Small intestine (tissue), 7 donors: Measurements from ENCODE around the gene DPP6. TPM values are rescaled to one million over a fixed set of nuclear protein-coding genes. Genes with fewer than 3 reads are reported as not detected.

ENCODE experiments used
- DNase-seq, 2 donors: peaks; one replicate each; pipeline versions ENCODE4 v3.0.0 to v3.0.0-alpha.2; 2013
- FAIRE-seq: peaks from 2 replicates; lab custom pipeline; 2012; peaks lifted over from hg19 to GRCh38; lab: Jason Lieb, UNC
- H3K27ac ChIP-seq, 3 donors: one replicate each; pipeline ENCODE4 v1.5.1; 2013; ENCODE audit warnings: low read length in 2 of 3, mild to moderate bottlenecking in 2 of 3, control low read depth in 1 of 3, inconsistent platforms in 1 of 3, low read depth in 1 of 3, moderate library complexity in 1 of 3
- H3K27me3 ChIP-seq, 3 donors: one replicate each; pipeline ENCODE4 v1.6.1; 2013; ENCODE audit warnings: low read length in 3 of 3, inconsistent platforms in 1 of 3; ENCODE audit not compliant: control insufficient read depth in 3 of 3, insufficient read depth in 3 of 3
- H3K36me3 ChIP-seq, 3 donors: one replicate each; pipeline ENCODE4 v1.6.1; 2013; ENCODE audit warnings: low read length in 3 of 3, inconsistent platforms in 1 of 3, low read depth in 1 of 3, mild to moderate bottlenecking in 1 of 3, moderate library complexity in 1 of 3; ENCODE audit not compliant: control insufficient read depth in 3 of 3, insufficient read depth in 2 of 3
- H3K4me1 ChIP-seq, 3 donors: one replicate each; pipeline ENCODE4 v1.6.1; 2013; ENCODE audit warnings: low read length in 2 of 3, inconsistent platforms in 1 of 3, low read depth in 1 of 3, mild to moderate bottlenecking in 1 of 3, moderate library complexity in 1 of 3; ENCODE audit not compliant: control insufficient read depth in 3 of 3, insufficient read depth in 2 of 3
- H3K4me3 ChIP-seq, 3 donors: one replicate each; pipeline ENCODE4 v1.5.1; 2013; ENCODE audit warnings: low read length in 3 of 3, control low read depth in 1 of 3, inconsistent platforms in 1 of 3, low read depth in 1 of 3, mild to moderate bottlenecking in 1 of 3, moderate library complexity in 1 of 3
- H3K9me3 ChIP-seq, 2 donors: one replicate each; pipeline ENCODE4 v1.6.1; 2013; ENCODE audit warnings: low read depth in 1 of 2, low read length in 1 of 2; ENCODE audit not compliant: control insufficient read depth in 2 of 2, insufficient read depth in 1 of 2
- WGBS, 3 donors: extraction: QIAGEN DNeasy Blood & Tissue Kit; methylation state at CpG; one replicate each; pipeline ENCODE4 v1.1.7; 2013; 5-methylcytosine and 5-hydroxymethylcytosine counted together
- polyA plus RNA-seq, 4 donors: library from polyadenylated mRNA; stranded (reverse) in 3 of 4; unstranded in 1 of 4; fragments of 200-250 nt in 3 of 4; fragments of 120-200 nt in 1 of 4; gene quantifications; one replicate each; pipeline versions ENCODE4 v1.2.1 to v1.2.3, GENCODE V29; 2013
- donor health status: healthy with polysubstance abuse.
- donor health status: control.
- donor health status: control.
- donor health status: Bipolar disorder and iron deficiency.
- donor health status: healthy.

The DPP6 gene
- polyA plus RNA-seq, 4 donors: 0.80 to 1.8 TPM; not detected in 2

DNA sequence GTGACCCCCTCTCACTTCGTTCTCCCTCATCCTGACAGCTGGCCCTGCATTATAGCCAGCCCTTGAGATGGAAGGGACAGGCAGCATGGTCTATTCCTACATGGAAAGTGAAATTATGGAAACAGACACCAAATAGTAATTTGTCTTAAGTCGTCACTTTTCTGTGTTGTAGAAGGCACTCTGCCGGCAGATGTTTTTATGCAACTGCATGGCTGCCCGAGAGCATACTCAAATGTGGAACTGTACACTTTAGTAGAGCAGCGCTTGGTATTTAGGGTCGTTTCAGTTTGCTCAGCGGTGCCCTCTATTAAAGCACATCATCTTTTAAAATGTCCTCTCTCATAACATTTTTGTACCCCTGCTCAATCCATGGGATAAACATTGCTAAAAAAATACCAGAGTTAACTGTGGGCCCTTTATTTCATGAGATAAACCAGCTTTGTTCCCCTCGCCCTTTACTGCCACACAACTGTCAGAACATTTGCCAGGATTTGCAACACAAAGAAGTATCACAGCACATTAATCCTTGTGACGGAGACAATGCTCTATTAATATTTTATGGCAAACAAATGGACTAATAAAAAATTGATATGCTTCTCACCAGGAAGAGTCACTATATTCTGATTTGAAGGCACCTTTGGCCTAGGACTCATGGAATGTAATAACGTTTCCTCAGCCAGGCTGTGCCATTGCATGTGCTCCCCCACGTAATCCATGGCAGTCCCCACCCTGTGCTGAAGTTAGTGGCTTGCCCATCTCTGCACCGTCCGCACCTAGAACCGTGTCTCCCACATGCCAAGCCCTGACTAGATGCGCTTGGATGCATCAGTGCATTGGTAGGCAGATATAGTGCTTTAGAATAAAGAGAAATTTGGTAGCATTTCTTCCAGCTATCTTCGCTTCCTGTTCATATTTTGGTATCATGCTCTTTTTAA lies 729.4 kb downstream of the DPP6 start:
- DNase-seq: no peak
- H3K9me3 ChIP-seq: peaks cover 0 to 2% of the 10 kb centered on the region in 2 donors
- 69 to 80% (median 73%) methylated on average over 16 of the region's 16 CpGs for WGBS, 3 donors

DNA sequence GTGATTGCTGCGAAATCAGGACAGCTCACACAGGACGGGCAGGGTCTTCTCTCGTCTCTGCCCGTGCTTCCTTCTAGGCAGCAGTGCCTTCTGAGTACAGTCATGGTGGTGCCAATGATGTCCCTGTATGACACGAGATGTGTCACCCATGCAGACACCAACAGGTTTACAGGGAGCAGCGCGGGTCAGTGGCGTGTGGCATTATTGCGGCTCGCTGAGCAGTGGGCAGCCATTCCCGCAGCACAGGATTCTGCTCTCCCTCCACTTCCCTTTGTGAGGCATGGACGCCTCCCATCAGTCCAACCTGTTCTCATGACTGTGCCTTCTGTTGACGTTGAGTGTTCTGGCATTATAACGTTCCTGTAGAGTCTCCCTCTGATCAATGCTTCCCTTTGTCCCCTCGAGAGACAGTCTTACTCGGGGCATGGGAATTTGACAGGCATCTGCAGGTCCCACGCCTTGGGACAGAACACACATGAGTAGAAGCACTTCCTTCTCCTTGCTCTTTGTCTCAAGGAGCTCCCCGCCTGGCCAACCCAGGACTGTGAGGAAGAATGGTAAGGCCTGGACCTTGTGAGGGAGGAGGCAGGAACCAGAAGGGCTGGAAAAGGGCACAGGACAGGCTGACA lies 731.2 kb downstream of the DPP6 start:
- 69 to 85% (median 72%) methylated on average over 18 of the region's 18 CpGs for WGBS, 3 donors

More for the DNA sequence above, 729.4 kb downstream of the DPP6 start:
- Histone ChIP-seq H3K27ac (no peak overlapping the region), H3K4me3 (no peak overlapping the region), H3K27me3 (no peaks in the 10 kb centered on the region), H3K4me1 (no peaks in the 10 kb centered on the region), H3K36me3 (no peaks in the 10 kb centered on the region)
- no peak for FAIRE-seq

DNA sequence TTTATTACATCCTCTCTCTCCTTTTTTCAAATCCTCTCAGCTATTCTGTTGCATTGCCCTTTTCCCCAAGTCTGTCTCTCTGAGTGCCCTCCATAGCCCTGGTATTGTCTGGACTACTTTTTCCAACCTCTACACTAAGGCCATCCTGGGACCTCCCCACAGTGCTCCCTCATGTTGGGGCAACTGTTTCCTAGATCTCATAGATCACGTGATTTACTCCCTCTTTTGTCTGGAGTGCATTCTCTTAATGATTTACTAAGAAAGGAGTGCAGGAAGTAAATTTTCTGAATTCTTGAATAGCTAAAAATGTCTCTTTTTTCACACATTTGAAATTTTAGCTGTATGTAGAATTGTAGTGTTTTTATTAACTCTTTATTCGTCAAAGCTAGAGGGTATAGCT lies 733.7 kb downstream of the DPP6 start:
- DNase-seq: no peak

More for the DNA sequence above, 731.2 kb downstream of the DPP6 start:
- H3K4me1 ChIP-seq: no peaks in the 10 kb centered on the region
- H3K27me3 ChIP-seq: no peaks in the 10 kb centered on the region
- no peaks in the 10 kb centered on the region for H3K36me3 ChIP-seq
- no peak overlapping the region for H3K27ac ChIP-seq
- DNase-seq (no peak), FAIRE-seq (no peak)
- H3K9me3 ChIP-seq: peaks cover 0 to 2% of the 10 kb centered on the region in 2 donors
- H3K4me3 ChIP-seq: no peak overlapping the region

DNA sequence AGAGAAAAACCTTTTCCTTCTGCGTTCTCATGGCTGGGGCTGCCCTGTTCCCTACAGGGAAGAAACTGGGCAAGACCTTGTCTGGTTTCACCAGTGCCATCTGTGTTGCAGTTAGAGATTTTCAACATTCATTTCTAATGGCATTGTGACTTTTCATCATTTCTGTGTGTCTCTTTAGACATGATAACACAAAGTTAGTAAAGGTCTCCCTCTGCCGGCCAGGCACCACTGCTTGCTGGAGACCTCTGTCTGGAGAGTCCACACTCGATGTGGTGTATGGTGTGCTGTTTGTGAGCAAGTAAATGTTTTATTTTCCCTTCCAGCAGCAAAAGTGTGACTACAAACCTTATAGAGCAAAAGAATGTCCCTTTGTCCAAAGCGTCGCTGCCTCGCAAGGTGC lies 737.2 kb downstream of the DPP6 start:
- H3K27ac ChIP-seq: no peak overlapping the region
- peaks cover 0 to 4% (median 0%) of the 10 kb centered on the region in 3 donors for H3K27me3 ChIP-seq
- DNase-seq: no peak
- FAIRE-seq: no peak
- WGBS, 3 donors: 66 to 68% (median 67%) methylated on average over 6 of the region's 6 CpGs
- no peaks in the 10 kb centered on the region for H3K36me3 ChIP-seq
- no peak overlapping the region for H3K4me3 ChIP-seq
- peaks cover 0 to 2% (median 0%) of the 10 kb centered on the region in 3 donors for H3K4me1 ChIP-seq
- H3K9me3 ChIP-seq: peaks cover 0 to 6% of the 10 kb centered on the region in 2 donors

More for the DNA sequence above, 733.7 kb downstream of the DPP6 start:
- Histone ChIP-seq H3K4me1 (no peaks in the 10 kb centered on the region), H3K36me3 (no peaks in the 10 kb centered on the region), H3K4me3 (no peak overlapping the region), H3K9me3 (peaks cover 0 to 6% of the 10 kb centered on the region in 2 donors), H3K27ac (no peak overlapping the region), H3K27me3 (peaks cover 0 to 2% (median 0%) of the 10 kb centered on the region in 3 donors)
- WGBS, 3 donors: 32 to 85% (median 69%) methylated on average over 2 of the region's 2 CpGs
- FAIRE-seq: no peak

DNA sequence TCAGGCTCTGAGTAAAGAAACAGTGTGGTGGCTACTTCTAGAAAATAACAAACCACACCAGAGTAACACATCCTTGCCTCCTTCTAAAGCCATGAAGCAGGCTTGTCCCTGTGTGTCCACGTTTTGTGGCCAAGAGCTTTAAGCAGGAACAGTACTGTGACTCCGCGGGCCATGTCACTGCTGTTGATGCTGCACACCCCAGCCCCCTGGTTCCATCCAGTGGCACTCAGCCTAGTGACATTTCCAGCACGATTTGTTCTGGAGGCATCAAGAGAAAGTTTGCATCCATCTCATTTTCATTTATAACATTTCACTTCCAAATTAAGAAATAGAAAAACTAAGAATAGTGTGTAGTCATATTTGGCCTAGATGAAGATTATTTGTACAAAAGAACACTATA lies 739.4 kb downstream of the DPP6 start:
- no peaks in the 10 kb centered on the region for H3K36me3 ChIP-seq
- no peak for FAIRE-seq
- no peak overlapping the region for H3K27ac ChIP-seq
- 72 to 86% (median 83%) methylated on average over 4 of the region's 4 CpGs for WGBS, 3 donors
- H3K4me3 ChIP-seq: no peak overlapping the region
- peaks cover 0 to 4% (median 0%) of the 10 kb centered on the region in 3 donors for H3K27me3 ChIP-seq
- peaks cover 0 to 4% of the 10 kb centered on the region in 2 donors for H3K9me3 ChIP-seq
- H3K4me1 ChIP-seq: peaks cover 0 to 3% (median 0%) of the 10 kb centered on the region in 3 donors
- DNase-seq: no peak

DNA sequence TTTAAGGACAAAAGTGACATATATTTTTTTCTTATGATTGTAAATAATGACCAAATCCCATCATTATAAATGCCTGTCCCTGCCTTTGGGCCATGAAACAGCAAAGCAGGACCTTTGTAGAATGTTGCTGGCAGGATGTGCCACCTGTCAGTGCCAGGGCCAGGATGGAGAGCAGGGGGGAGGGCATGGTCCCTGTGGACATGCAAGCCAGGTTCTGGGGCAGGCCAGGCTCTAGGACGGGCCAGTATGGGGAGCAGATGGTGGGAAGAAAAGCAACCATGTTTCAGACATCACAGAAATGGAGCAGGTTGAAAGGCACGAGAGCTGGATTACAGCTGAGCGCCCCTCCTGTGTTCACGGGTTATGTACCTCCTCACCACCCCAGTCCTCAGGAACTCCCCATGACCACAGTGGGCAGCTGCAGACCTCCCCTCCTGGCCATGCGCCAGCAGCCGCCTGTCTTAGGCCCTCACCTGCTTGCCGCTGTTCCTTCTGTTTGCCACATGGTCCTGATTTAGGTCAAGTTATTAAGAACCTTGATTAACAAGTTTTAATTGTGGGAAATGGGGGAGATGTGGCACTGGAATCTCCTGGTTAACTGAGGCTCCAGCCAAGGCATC lies 740.3 kb downstream of the DPP6 start:
- no peak for FAIRE-seq

DNA sequence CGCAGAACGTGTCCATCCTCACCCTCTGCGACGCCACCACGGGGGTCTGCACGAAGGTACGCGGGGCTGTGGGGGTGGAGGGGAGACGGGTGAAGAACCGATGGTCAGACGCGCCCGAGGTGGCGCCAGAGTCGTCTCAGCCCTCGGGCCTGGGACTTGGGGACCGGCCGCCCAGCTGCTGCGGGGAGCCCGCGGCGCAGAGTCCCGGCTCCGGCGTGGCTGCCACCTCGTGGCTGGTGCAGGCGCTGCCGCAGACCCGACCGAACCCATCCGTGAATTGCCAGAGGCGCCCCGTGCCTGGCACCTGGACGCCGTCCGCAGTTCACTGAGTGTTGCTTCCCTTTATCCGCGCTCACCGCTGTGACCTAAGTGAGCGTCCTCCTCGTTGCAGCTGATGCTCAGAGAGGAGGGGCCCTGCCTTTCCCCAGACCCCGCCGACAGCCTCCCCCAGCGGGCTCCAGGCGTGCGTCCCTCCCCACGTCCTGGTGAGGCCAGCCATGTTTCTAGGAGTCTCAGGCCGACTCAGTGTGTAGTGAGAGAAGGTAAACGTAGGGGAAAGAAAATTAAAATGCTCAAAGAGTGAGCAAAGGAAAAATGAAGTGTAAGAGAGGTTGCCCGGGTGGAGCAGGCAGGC lies 742.1 kb downstream of the DPP6 start:
- Histone ChIP-seq H3K27me3 (peaks cover 0 to 4% (median 0%) of the 10 kb centered on the region in 3 donors), H3K4me1 (peaks cover 0 to 3% (median 0%) of the 10 kb centered on the region in 3 donors), H3K9me3 (no peaks in the 10 kb centered on the region), H3K27ac (no peak overlapping the region), H3K4me3 (no peak overlapping the region), H3K36me3 (no peaks in the 10 kb centered on the region)
- no peak for FAIRE-seq
- WGBS, 3 donors: 11 to 20% (median 20%) methylated on average over 46 to 50 of the region's 50 CpGs
- DNase-seq: peak; percentile 14 to 34

More for the DNA sequence above, 740.3 kb downstream of the DPP6 start:
- no peaks in the 10 kb centered on the region for H3K36me3 ChIP-seq
- no peak overlapping the region for H3K27ac ChIP-seq
- peaks cover 0 to 3% (median 0%) of the 10 kb centered on the region in 3 donors for H3K4me1 ChIP-seq
- H3K9me3 ChIP-seq: peaks cover 0 to 4% of the 10 kb centered on the region in 2 donors
- DNase-seq: no peak
- 76 to 82% (median 80%) methylated on average over 7 of the region's 7 CpGs for WGBS, 3 donors
- peaks cover 0 to 4% (median 0%) of the 10 kb centered on the region in 3 donors for H3K27me3 ChIP-seq
- no peak overlapping the region for H3K4me3 ChIP-seq
